Bone marrow (tissue), 2 donors: ENCODE results near the gene CACNA1C.
"Not testable (repeated sequence)": the region's sequence is repeated elsewhere in the genome, so short reads cannot be mapped to it uniquely, and the experiment has no call there.

Experiments used
- DNase-seq, 2 donors: peaks; one replicate each; lab custom pipeline; 2025; lab: John Stamatoyannopoulos, UW

Gene CACNA1C

DNA sequence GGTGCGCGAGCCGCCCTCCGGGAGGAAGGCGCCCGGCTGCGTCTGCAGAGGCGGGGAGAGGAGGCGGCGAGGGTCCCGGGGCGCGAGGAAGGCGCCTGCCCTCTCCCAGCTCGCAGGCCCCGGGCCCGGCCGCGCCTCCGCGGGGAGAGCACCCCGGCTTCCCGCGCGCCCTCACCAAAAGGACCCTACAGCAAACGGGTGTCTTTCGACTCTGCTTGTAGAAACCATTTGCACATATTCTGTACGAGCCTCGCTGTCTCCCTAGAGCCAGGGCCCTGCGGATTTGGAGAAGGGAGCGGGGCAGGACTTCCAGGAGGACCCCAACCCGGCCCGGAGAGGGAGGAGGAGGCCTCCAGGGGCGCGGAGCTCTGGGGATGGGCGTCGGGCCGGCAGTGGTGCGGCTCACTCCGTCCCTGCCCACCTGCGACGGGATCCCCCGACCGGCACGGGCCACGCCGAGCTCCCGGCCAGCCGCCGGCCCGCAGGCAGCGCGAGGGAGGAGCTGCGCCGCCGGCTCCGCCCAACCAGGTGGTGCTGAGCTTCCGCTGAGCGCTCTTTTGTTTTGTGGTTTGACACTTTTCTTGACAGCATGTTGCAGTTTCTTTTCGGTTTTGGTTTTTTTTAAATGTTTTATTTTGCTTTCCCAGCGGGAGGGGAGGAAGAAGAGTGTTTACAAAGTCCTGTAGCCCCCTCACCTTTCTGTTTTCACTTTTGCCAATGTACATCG is 638.7 kb downstream of the CACNA1C start:
- no peak for DNase-seq

GRCh38 chr12:2692080-2692479 is 639.3 kb downstream of the CACNA1C start:
- no peak for DNase-seq

DNA sequence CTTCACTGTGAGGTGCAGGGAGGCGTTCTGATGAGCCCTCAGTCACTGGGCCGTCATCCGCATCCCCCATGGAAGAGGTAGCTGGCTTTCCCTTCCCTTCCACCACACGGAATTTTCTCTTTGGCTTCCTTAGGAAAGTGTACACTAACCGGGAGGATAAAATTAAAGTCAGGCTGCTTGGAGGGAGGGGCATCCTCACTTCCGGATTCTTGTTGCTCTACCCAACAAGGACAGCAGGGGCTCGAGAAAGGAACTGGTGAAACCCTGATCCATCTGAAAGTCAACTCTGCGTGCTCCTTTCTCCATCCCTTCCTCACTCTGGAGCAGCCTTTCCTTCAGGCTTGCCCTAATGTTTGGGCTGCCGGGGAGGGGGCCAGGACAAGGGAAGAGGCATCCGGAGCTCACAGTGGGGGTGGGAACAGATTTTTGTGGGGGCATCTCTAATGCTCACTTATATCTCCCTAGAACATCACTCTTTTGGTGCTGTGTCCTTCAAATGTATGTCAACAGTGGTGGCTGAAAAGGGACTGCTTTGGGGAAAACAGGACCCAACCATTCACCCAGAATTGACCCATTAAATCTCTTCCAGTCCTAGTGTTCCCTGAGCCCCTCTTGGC is 640.6 kb downstream of the CACNA1C start:
- no peak for DNase-seq

DNA sequence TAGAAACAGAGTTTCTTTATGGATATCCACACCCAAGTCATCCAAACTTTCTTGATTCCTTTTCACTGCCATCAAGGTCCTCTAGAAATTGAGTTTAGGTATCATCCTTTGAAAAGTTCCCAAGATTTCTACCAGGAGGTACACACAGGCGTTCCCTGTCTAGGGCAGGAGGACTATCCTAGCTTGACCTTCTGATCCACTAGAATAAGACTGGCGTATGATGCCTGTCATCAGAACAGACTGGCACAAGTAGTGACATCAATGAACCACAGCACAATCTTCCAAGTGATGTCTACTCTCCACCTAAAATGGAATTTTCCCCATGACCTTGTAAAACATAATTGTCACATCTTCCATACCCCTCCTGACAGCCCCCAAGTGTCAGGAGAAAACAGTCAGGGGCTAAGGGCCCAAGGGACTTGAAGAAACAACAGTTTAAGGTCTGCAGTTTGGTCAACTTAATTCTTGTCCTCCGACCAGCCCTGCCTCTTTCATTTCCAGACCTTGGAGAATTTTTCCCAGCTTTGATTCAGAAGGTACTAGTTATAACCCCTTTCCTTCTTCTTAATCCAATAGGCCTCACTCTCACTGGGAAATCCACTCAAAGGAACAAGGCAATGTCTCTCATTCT is 641.3 kb downstream of the CACNA1C start:
- no peak for DNase-seq

DNA sequence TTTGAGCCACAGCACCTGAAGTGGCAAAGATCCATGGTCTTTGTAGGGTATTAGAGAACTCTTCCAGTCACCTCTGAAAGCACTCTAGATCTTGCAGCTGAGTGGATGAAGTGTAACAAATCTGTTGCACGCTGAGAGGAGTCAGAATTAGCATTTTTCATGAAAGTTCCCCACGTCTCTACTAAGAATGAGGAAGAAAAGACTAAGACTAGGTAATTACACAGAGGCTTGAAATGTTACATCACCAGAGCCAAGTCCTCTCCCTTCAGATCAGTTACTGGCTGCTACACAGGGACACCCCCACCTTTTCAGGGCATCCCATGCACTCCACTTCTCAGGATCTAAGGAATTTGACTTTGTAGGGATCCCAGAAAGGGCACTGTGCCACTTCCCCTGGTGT is 643.3 kb downstream of the CACNA1C start:
- no peak for DNase-seq

GRCh38 chr12:2697057-2697800 is 644.4 kb downstream of the CACNA1C start:
- DNase-seq, result no peak

DNA sequence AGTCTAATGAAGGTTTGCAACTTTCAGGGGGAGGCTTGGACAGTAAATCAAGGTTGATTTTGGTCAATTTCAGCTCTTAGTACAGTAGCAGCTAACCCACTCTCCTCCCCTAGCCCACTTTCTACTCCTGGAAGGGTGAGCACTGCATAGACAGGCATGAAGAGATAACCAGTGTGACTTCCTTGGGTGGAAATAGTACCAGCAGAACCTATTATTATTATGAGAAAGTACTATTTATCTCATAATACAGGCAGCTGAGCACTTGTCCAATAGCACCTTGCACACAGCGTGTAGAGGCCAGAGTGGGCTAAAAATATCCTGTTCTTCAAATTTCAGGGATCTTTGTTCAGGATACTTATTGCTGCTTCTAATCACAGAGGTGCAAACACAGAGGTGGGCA is 645.8 kb downstream of the CACNA1C start:
- no peak for DNase-seq

DNA sequence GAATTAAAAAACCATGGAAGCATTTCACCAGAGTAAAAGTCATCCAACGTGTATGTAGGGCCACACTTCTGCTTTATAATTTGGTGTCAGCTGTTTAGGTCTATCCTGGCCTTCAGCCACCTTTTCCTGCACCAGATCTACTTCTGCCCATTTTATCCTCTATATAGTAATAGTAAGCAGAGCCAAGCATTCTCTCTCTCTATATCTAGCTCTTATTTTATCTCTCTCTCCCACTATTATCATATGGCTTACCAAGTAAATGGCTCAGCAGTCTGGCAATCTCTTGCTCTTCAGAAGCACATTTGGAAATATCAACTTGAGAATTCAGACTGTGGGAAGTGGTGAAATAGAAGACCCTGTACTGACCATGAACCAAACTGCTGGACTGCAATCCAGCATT is 657.9 kb downstream of the CACNA1C start:
- DNase-seq, result no peak

- DNase-seq, result no peak
Observed at GRCh38 chr12:2719392-2719791, 666.6 kb downstream of the CACNA1C start.

- no peak for DNase-seq
Observed at GRCh38 chr12:2722806-2723205, 670.0 kb downstream of the CACNA1C start.

- peak in 1 of 2 donors; percentile 45 for DNase-seq
Observed at GRCh38 chr12:2732290-2732689, 679.5 kb downstream of the CACNA1C start.

DNA sequence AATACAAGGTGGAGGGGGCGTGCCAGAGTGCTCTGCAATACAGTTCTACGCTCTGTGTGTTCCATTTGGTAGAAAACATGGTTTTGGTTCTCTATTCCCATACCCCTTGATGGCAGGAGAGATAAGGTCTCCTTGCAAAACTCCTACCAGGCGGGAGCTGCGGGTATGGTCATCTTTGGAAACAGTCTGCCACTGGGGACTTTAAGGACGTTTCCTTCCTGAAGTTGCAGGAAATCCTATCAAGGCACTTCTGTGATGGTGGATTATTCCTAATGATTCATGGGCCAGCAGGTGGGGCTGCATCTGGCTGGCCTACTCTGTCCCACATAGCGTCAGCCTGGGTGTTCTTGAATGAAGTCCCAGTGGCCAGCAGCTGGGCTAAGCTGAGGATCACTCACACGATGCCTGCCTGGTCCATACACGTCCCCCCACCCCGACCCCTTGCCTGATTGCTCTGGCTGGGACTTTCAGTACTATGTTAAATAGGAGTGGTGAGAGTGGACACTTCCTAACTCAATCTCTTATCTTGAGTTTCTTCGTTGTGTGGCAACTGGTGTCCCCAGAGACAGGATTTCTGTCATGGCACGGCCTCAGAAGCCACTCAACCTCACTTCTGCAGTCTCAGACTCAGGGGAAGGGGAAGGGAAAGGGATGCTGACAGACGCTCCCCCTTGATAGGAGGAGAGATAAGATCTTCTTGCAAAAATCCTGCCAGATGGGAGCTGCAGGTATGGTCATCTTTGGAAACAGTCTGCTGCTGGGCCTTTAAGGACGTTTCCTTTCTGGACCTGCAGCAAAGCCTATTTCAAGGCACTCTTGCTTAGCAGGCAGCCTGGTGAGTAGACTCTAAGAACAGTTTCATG is 680.9 kb downstream of the CACNA1C start:
- peak in 1 of 2 donors; percentile 32 for DNase-seq

- DNase-seq, result peak in 1 of 2 donors; percentile 65
Observed at GRCh38 chr12:2735432-2735831, 682.6 kb downstream of the CACNA1C start.

DNA sequence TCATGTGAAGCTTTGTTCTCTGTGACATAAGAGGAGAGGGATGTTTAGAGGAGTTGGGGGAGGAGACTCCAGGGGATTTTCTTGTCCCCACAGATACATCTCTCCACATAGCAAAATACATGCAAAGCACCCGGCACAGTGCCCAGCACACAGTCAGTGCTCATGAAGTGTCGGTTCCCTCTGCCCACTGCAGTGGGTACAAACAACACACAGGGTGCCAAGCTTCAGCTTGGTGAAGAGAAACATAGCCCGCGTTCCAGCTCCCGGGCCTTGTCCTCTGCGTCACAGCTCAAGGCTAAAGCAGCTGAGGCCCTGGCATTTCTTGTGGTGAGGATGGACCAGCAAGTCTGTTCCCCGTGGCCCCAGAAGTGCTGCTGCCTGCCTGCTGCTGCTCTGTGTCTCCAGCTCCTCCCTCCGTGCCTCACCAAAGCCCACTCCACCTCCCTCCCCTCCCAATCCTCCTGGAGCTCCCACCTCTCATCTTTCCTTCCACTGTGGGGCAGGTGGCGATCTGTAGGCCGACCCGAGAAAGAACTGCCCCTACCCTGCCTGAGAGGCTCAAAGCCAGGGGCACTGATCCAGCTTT is 685.0 kb downstream of the CACNA1C start:
- DNase-seq, result no peak

- no peak for DNase-seq
Observed at GRCh38 chr12:2739069-2739468, 686.3 kb downstream of the CACNA1C start.

DNA sequence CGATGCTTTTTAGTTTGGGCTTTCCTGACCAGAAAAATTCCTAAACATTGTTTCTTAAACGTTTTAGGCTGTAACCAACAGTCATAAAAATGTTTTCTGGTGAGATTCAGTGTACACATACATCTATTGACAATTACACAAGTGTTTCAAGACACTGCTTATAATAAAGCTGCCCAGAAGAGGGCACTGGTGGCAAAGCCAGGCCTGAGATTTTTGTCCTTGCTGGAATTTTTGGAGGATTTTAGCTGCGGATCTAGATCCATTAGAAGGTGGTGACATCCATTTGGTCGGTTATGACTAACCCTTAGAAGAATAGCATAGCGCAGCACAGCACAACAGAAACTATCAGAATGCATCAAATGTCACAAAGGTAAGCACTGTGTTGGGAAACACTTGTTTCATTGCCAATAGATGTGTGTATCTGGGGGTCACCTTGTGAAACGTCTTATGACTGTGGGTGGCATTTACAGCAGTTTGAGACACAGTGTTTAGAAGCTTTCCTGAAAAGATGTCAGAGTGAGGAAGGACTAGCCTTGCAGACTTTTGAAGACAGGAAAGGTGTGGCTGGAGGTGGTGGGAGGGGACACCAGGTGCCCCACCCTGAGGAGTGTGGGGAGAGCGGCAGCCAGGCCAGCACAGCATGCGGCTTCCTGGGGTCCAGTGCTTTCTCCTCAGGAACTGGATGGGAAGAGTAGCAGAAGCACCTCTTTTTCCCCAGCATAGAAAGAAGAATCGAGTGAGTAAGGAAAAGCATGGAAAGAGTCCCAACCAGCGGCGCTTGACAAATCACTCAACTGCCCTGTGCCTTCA is 687.2 kb downstream of the CACNA1C start:
- DNase-seq, result no peak

DNA sequence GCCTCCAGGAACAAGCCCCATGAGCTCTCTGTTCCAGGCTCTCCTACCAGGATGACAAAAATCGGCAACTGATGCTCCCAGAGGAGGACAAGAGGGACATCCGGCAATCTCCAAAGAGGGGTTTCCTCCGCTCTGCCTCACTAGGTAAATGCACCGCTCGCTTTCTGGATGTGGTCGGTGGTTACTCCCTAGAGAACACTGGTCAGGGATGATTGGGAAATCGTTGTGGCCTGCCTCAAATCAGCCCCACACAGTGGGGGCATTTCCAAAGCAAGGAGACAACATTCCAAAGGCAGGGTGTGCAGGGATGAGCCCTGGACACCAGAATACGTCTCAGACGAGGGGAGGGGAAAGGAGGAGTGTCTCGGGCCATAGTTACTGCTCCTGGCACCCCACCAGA is 689.2 kb downstream of the CACNA1C start:
- not testable (repeated sequence) for DNase-seq

DNA sequence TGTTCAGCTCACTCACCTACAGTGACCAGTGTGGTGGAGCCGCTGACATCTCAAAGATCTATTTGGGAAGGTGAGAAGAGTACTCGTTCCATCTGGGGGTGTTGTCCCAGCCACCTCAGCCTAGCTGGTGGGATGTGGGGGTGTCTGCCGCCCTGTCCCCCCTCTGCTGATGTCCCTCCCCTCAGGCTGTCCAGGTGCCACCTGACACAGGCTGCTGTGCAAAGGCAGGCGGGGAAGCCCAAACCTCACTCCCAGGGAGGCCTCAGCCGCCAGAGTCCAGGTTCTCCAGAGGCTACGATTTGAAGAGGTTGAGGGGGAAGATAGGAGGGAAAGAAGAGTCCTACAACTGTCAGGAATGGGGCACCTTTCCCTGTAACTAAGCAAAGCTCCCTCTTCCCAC is 690.7 kb downstream of the CACNA1C start:
- no peak for DNase-seq

- no peak for DNase-seq
Observed at GRCh38 chr12:2745655-2746054, 692.9 kb downstream of the CACNA1C start.
